HG02678 (cell line): ENCODE results near the gene CAPN13.

ENCODE experiments used
- ATAC-seq: cut with Tn5 transposase; IDR thresholded peaks from one replicate; pipeline ENCODE4 v1.9.1; 2021; ENCODE audit warnings: mild to moderate bottlenecking, moderate library complexity; ENCODE audit not compliant: unreplicated experiment

CAPN13 gene

DNA sequence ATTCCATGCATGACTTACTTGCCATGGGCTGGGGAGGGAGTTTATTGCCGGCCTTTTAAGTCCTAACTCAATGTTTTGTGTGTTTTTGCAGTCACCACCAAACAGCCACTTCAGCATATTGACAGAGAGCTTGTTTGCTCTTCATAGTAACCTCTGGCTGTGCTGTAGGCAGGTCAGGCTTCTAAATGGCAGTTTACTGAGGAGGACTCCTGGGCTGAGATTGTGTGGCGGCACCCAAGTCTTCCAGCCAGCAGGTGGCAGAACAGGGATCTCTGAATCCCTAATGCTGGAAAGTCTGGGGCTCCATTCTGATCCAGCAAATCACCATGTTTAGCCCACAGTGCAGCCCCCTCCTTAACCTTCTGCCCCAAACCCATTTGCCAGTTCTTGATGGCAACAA lies 121.2 kb downstream of the CAPN13 start:
- no peak for ATAC-seq

DNA sequence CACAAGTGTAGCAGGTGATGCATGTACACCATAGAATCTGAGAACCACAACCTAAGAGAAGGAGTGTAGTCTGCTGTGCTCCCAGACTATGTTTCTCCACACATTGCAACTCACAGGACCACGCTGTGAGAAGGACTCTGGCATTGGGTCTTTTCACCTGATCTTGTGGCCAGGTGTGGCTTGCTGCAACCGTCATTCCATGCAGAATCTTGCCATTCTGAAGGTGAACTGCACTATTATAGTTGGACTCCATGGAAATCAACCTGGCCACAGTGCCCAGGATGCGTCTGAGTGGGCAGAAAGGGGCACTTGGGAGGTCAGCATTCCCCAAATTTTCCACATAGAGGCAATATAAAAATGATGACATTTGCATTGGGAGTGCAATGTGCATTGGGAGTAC lies 122.2 kb downstream of the CAPN13 start:
- ATAC-seq, result no peak

DNA sequence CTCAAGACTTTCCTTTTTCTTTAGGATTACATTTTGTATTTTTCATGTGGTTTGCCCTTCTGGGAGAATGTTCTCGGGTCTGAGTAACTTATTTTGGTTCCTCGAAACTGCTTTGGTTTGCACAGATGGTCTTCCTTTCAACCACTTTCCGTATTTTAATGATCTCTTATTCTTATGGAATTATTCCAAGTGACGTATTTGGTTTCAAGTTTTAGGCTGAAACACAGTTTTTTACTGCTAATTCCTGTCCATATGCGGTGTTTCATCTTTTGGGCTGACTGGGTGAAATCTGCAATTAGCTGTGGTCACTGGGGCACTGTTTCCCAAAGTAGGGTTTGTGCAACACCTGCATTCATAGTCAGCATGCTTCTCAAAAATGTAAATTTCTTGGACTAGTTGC lies 122.7 kb downstream of the CAPN13 start:
- ATAC-seq, result no peak

DNA sequence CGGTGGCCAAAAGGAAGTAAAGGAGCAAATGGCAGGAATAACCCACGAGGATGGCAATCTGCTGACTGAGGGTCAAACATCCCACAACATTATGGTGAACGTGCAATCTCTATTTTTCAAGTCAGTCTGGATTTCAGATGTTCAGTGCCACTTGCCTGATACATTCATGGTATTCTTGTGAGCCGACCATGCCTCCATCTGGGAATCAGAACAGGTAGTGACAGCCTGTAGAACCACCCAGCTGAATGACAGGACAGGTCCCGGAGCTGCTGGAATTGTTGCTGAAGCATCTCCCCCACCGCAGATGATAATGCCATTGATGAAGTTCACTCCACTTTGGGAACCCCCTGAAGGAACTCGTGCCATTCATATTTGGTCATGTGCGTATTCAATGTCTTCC lies 123.2 kb downstream of the CAPN13 start:
- ATAC-seq, result no peak

DNA sequence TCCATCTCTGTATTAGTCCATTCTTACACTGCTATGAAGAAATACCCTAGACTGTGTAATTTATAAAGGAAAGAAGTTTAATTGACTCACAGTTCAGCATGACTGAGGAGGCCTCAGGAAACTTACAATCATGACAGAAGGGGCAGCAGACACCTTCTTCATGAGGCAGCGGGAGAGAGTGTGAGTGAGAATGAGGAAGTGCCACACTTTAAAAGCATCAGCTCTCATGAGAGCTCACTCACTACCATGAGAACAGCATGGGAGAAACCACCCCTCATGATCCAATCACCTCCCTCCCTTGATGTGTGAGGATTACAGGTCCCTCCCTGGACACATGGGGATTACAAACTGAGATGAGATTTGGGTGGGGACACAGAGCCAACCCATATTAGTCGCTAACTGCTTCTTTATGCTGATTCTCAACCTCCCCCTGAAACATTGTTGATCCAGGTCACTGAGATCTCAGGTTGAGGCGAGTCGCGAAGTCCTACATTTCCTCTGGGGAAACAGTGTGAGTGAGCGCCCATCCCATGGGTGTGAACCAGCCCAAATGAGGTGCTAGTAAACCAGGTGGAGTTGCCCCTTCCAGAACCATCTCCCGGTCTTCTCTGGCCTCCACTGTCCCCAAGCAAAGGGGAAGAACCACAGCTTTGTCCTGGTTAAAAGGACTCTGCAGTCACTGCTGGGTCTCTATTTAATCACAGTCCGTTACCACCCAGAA lies 123.8 kb downstream of the CAPN13 start:
- ATAC-seq, result no peak

DNA sequence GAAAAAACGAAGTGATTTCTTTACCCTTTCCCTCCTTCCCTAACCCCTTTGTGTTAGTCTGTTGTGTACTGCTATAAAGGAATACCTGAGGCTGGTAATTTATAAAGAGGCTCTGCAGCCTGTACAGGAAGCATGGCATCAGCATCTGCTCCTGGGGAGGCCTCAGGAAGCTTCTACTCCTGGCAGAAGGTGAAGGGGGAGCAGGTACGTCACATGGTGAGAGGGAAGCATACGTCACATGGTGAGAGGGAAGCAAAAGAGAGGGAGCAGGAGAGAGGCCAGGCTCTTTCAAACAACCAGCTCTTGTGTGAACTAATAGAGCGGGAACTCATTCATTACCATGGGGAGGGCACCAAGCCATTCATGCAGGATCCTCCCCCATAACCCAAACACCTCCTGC lies 126.2 kb downstream of the CAPN13 start:
- ATAC-seq, result no peak

DNA sequence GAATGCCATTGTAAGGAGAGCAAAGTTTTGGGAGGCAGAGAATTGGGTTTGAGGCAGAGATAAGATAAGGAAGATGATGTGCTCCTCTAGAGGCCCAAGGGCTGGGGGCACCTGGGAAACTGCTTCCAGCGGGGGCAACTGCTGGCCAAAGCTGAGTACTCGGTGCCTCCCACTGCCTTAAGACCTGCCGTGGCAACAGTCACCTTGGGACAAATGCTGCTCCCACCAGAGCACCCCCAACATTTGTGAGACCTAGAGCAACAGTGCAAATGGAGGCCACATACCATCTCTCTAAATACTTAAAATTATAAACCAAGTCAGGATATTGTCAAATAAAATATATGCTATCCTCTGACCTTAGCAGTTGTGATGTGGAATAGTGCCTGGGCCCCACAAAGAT lies 127.1 kb downstream of the CAPN13 start:
- ATAC-seq, result no peak

DNA sequence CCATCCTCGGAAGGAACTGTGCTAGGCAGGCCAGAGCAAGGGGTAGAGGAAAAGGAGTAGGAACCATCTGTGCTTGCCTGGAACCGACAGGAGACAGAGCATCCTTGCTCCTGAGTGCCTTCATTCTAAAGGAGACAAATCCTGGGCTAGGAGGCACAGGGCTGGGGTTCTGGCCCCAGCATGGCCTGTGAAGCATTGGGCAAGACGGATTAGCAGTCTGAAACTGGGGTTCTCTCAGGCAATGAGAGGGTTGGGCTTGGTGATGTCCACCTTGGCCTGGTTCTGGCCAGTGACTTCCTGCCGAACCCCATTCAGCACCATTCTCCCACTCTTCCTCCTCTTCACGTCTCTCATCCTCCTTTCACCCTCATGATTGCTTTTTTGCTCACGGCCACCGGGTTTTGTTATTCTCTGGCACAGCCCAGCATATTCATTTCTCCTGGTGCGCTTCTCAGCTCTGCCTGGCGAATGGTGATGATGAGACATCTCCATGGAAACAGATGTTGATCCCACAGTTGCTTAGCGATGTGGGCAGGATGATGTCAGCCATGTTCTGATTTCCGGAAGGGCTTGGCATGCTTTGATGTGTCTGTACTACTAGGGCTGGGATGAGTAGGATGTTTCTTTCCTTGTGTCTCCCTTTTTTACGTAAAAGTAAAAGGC lies 127.7 kb downstream of the CAPN13 start:
- ATAC-seq, result no peak

DNA sequence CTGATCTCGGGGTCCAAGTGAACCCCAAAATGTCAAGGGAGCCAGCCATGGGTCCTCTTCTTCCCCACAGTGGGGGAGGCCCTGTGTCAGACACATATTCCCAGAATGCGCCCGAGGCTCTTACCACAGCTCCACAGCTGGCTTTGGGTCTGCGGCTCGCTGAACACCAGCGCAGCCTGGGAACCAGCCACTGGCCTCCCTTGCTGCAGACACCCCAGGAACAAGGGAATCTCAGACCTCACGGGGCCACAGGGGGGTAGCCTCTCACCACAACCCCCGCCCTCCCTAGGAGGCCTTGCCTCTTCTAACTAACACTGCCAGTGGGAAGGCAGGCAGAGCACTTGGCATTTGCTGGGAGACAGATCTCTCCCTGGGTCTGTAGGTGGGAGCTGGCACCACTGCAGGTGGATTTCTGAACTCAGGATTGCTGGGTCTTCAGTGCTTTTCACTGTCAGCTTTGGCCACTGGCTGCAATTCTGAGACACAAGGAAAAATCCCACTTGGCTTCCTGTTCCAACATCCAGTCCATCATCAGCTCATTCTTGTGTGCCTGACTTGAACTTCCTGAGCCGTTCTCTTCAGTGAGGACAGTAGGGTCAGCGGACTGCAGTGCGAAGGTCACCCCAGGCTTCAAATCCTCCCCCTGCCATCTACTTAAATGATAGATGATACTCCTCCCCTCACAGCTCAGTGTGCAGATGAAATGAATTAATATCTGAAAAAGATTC lies 128.7 kb downstream of the CAPN13 start:
- no peak for ATAC-seq

DNA sequence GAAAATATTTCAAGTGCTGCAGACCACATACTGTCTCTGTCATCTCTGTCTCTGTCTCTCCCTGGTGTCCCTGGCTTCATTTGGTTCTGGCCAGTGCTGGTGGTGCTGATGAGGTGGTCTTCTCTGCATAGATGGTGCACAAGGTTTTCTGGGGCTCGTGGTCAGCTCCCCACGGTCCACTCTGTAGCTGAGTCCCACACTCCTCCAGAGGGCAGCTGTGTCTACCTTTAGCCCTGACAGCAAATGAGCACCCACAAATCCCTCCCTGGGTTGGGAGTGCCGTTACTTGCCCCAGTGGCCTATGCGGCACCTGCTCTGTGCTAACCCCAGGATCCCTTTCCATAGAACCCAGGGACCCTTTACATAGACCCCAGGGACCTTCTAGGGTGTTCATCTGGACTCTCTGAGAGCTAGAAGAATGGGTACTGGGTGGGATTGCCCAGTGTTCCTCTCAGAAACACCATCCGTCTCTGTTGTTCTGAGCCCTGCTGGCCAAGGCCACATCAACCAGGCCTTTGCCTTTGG lies 129.3 kb downstream of the CAPN13 start:
- no peak for ATAC-seq

DNA sequence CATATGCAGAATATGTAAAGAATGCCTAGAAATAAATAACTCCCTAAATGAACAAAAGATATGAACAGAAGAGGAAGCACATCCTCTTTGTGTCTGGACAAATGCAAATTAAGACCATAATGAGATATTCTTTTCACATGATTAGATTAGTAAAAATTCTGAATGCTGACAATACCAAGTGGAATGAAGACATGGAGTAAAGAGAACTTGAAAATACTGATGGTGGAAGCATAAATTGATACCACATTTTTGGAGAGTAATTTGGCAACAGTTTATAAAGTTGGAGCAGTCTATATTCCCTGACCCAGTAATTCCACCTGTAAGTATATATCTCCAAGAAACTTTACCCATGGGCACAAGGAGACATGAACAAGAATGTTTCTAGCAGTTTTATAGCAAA lies 130.0 kb downstream of the CAPN13 start:
- no peak for ATAC-seq

DNA sequence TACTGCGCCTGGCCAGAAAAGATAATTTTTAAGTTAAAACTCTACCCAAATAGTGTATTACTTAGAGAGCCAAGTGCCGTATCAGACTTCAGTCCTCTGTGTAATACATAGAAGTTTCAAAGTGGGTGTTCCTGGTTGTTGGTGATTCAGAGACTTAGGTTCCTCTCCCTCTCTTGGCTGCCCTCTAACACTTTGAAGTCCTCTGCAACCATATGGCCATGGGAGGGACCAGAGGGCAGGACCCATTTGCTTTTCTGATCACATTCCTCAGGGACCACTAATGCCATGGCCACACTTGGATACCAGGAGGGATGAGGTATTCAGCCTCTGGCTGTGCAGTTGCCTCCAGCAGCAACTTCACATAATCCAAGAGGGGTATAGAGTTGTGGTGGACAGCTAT lies 131.5 kb downstream of the CAPN13 start:
- ATAC-seq, result no peak

DNA sequence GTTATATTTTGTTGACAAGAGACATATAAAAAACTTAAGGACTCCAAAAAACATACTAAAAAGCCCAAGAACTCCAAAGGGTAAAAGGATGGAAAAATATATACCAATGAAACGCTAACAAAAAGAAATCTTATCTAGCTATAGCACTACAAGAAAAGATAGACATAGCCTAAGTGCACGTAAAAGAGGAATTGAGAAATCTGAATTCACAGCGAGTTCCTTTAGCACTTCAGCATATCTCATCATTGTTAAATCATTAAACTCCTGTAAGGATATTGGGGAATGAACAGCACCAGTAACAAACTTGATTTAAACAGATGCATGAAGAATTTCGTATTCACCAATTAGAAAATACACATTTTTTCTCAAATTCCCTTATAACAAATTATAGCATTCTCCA lies 134.1 kb downstream of the CAPN13 start:
- ATAC-seq, result no peak
